ENCODE results near the gene WDR41. TPM values are rescaled to one million over a fixed set of nuclear protein-coding genes. Genes with fewer than 3 reads are reported as not detected.

WDR41 gene
- total and polyA plus RNA-seq, 2 of the 4 experiments (the other 2 are of a cell fraction), result 38.1 to 72.1 TPM

GRCh38 chr5:77428526-77428925 lies 63.6 kb downstream of the WDR41 start:
- peaks cover 0 to 7% of the 10 kb centered on the region in 2 experiments; a peak in 1 of 4 replicates for H3K79me1 ChIP-seq (ENCODE audit: low read depth in 1 of 2, low read length in 2 of 2)
- no peaks in the 10 kb centered on the region for H3K9me3 ChIP-seq (ENCODE audit: control insufficient read depth, insufficient read depth, low read length)
- peak; percentile 38 for ATAC-seq (ENCODE audit: low read depth)
- ChIA-PET CTCF (interaction anchor here (1.1 kb wide), 1 partner anchor 21 kb away, joined by 3 read pairs; no protein-coding TSS in a partner anchor), POLR2A (ENCODE audit: unreplicated experiment) (no interaction called here)
- H2BK15ac ChIP-seq (ENCODE audit: low read depth, low read length), result no peak overlapping the region
- no CpG with 5 or more reads among the region's 5 CpGs for WGBS, 2 experiments (ENCODE audit: extremely low coverage in 2 of 2, insufficient read length in 1 of 2)
- no peak overlapping the region for H3K18ac ChIP-seq (ENCODE audit: low read depth, low read length)
- TF ChIP-seq POLR2A (IDR thresholded peaks at IDR 0.05; ENCODE audit: low read depth, low read length), result no peak
- TF ChIP-seq USF2 (IDR thresholded peaks at IDR 0.05; ENCODE audit: low read depth, low read length), result peak; percentile 11; the same call in 1 of the 2 replicates
- peak; percentile 52; the same call in 1 of the 2 replicates for TF ChIP-seq BHLHE40 (IDR thresholded peaks at IDR 0.05; ENCODE audit: low read depth, low read length)
- no peak overlapping the region for H2BK120ac ChIP-seq (ENCODE audit: low read depth, low read length)
- H2BK5ac ChIP-seq (ENCODE audit: low read depth, low read length, poor library complexity, severe bottlenecking), result no peak overlapping the region
- intact Hi-C loops (cut with micrococcal nuclease) (loop anchor here (5.0 kb wide), 1 partner anchor 64 kb away; the partner anchor contains the start of gene WDR41), in situ Hi-C loops (cut with MboI; ENCODE audit: low sequenced_read_pairs) (no loop called here), dilution Hi-C loops (cut with HindIII; ENCODE audit: low sequenced_read_pairs, unreplicated experiment) (no loop called here)
- no peak overlapping the region for H2BK20ac ChIP-seq (ENCODE audit: low read depth, low read length)
- no TSS peak for BruUV-seq (replicated peaks)
- peaks cover 3% of the 10 kb centered on the region for H3K36me3 ChIP-seq (ENCODE audit: control insufficient read depth, insufficient read depth, low read length)
- no peak overlapping the region for H3K14ac ChIP-seq (replicated peaks; ENCODE audit: low read depth, low read length)
- H4K5ac ChIP-seq (ENCODE audit: low read depth, low read length), result no peak overlapping the region
- no peaks in the 10 kb centered on the region for H4K20me1 ChIP-seq (ENCODE audit: insufficient read depth, low read length)
- no peaks in the 10 kb centered on the region for H3K27me3 ChIP-seq (ENCODE audit: control insufficient read depth, insufficient read depth, low read length)
- no peak overlapping the region for H2AFZ ChIP-seq (replicated peaks; ENCODE audit: low read length, poor library complexity)
- H3K56ac ChIP-seq (ENCODE audit: extremely low read depth, insufficient read depth, low read length), result no peak overlapping the region
- H3K23ac ChIP-seq (ENCODE audit: low read depth, low read length), result no peak overlapping the region
- H4K91ac ChIP-seq (ENCODE audit: insufficient read depth, low read depth, low read length), result no peak overlapping the region
- no peak overlapping the region for H3K9ac ChIP-seq (ENCODE audit: low read depth, low read length)
- no peak overlapping the region for H2AK5ac ChIP-seq (ENCODE audit: low read depth, low read length)
- H3K4ac ChIP-seq (ENCODE audit: low read depth, low read length), result no peak overlapping the region
- H3K27ac ChIP-seq (ENCODE audit: insufficient read depth, low read length), result no peak overlapping the region
- no peak overlapping the region for H3K4me3 ChIP-seq (ENCODE audit: insufficient read depth, low read depth, low read length)
- H3K9me1 ChIP-seq (ENCODE audit: insufficient read depth, low read length), result peaks cover 20% of the 10 kb centered on the region
- H2AK9ac ChIP-seq (replicated peaks; ENCODE audit: low read depth, low read length, poor library complexity), result no peak overlapping the region
- no peak overlapping the region for H4K8ac ChIP-seq (ENCODE audit: low read depth in 2 of 2, low read length in 2 of 2)
- H3K4me2 ChIP-seq (ENCODE audit: low read depth, low read length), result peak overlapping the region; percentile 59
- peak; percentile 42 for DNase-seq
- H3K4me1 ChIP-seq (ENCODE audit: control insufficient read depth, insufficient read depth, low read length), result peaks cover 22% of the 10 kb centered on the region

All from IMR-90 (cell line).